ENCODE results near the gene CFAP20DC.

GRCh38 chr3:58880182-58880581 lies 169.6 kb downstream of the CFAP20DC start:
- no peak for TF ChIP-seq CTCF (IDR thresholded peaks at IDR 0.05; ENCODE audit: low read length)
- TF ChIP-seq EZH2 (optimal IDR thresholded peaks at IDR 0.05; ENCODE audit: low read depth, low read length) = no peak
- no peak for TF ChIP-seq EZH2phosphoT487 (IDR thresholded peaks at IDR 0.05; ENCODE audit: low read length)
